Measurements from ENCODE around the gene CARD14.
"Not testable (repeated sequence)": the region's sequence is repeated elsewhere in the genome, so short reads cannot be mapped to it uniquely, and the experiment has no call there.

CARD14 gene

GRCh38 chr17:80229011-80229410, 59.2 kb downstream of the CARD14 start:
- no peak for DNase-seq

DNA sequence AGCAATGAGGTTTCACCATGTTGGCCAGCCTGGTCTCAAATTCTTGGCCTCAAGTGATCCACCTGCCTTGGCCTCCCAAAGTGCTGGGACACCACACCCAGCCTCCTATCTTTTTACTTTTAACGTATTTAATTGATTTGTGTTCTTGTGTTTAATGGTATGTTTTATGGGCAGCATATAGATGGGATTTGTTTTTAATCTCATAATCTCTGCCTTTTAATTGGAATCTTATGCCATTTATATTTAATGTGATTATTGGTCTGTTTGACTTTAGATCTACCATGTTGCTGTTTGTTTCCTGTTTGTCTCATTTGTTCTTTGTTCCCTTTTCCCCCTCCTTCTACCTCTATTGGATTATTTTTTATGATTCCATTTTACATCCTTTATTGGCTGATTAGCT, 62.6 kb downstream of the CARD14 start:
- DNase-seq = no peak

GRCh38 chr17:80233202-80233601, 63.4 kb downstream of the CARD14 start:
- no peak for DNase-seq

GRCh38 chr17:80236911-80237310, 67.1 kb downstream of the CARD14 start:
- no peak for DNase-seq

- no peak for DNase-seq
Observed at GRCh38 chr17:80237386-80237785, 67.6 kb downstream of the CARD14 start.

DNA sequence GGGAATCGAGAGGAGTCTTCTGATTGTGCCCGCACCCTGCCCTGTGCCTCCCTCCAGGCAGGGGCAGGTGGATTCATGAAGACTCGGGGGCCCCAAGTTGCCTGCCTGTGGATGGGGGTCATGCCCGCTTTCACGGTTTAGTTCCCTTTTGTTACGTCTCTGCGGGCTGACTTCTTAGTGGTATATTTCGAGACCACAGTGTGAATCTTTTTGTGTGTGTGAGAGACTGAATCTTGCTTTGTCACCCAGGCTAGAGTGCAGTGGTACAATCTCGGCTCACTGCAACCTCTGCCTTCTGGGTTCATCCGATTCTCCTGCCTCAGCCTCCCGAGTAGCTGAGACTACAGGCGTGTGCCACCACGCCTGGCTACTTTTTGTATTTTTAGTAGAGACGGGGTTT, 72.7 kb downstream of the CARD14 start:
- no peak for DNase-seq

- no peak for DNase-seq
Observed at GRCh38 chr17:80243526-80244433, 74.0 kb downstream of the CARD14 start.

DNA sequence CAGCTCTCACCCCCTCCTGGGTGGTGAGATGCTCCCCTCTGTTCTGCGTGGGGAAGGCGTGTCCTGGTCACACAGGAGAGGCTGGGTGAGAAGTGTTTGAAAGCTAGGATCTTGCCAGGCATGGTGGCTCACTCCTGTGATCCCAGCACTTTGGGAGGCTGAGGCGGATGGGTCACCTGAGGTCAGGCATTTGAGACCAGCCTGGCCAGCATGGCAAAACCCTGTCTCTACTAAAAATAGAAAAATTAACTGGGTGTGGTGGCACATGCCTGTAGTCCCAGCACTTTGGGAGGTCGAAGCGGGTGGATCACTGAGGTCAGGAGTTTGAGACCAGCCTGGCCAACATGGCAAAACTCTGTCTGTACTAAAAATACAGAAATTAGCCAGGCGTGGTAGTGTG, 74.6 kb downstream of the CARD14 start:
- not testable (repeated sequence) for DNase-seq

DNA sequence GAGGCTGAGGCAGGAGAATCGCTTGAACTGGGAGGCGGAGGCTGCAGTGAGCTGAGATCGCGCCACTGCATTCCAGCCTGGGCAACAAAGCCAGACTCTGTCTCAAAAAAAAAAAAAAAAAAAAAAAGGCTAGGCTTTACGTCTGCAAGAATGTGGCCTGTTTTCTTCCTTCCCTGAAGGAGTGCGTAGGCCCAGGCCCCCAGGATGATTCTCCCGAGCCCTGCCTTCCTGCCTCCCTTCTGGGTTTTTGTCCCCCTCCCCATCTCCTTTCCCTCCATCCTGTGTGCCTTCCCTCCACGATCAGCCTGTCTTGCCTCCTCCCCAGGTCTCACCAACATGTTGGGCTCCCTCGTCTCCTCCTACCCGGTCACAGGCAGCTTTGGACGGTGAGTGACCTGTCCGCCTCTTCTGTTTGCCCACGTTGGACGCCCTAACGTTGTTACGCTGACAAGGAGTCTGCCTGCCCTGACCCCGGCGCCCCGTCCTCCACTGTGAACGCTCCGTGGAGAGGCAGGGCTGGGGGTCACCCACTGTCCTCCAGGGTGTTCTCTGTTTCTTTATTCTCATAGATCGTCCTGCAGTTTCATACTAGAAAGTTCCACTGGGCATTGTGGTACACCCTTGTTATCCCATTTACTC, 75.2 kb downstream of the CARD14 start:
- no peak for DNase-seq

GRCh38 chr17:80245566-80246265, 75.9 kb downstream of the CARD14 start:
- no peak for DNase-seq

DNA sequence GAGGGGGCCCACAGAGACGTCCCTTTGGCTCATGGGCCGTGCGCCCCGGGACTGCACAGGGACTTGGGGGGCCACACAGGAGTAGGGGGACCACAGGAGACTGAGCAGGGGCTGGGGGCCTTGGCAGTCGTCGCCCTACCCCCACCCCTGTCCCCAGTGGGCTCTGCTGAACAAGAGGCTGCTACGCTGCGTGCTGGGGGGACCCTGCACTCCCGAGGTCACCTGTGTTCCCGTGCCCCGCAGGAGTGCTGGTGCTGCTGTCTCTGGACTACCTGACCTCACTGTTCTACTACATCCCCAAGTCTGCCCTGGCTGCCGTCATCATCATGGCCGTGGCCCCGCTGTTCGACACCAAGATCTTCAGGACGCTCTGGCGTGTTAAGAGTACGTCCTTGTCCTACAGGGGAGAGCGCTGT, 76.4 kb downstream of the CARD14 start:
- DNase-seq = no peak

GRCh38 chr17:80246726-80247125, 76.9 kb downstream of the CARD14 start:
- DNase-seq = no peak

- no peak for DNase-seq
Observed at GRCh38 chr17:80247561-80247960, 77.7 kb downstream of the CARD14 start.

GRCh38 chr17:80248001-80248893, 78.4 kb downstream of the CARD14 start:
- no peak for DNase-seq

- DNase-seq = no peak
Observed at GRCh38 chr17:80248894-80249710, 79.3 kb downstream of the CARD14 start.

DNA sequence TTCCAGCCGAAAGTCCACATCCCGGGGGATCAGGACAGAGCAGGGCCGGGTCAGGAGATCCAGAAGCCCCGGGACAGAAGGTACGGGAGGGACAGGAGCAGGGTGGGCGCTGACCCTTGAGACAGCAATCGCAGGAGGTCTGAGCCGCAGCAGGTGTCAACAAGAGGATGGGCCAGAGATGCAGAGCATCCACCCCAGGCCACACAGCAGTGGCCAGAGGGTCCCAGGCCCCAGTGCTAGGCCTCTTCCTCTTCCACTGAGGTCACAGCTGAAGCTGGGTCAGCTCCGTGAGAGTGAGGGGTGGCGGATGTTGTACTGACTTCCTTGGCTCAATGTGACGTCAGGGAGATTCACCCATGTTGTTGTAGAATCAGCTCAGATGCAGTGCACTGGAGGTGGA, 82.1 kb downstream of the CARD14 start:
- no peak for DNase-seq

DNA sequence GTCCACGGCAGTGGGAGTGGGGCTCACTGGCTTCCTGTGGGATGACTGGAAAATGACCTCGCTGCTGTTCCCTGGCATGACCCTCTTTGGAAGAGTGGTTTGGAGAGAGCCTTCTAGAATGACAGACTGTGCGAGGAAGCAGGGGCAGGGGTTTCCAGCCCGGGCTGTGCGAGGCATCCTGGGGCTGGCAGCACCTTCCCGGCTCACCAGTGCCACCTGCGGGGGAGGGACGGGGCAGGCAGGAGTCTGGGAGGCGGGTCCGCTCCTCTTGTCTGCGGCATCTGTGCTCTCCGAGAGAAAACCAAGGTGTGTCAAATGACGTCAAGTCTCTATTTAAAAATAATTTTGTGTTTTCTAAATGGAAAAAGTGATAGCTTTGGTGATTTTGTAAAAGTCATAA, 83.0 kb downstream of the CARD14 start:
- DNase-seq = peak; percentile 38 to 90 (median 74)

GRCh38 chr17:80253631-80254395, 84.0 kb downstream of the CARD14 start:
- no peak for DNase-seq

DNA sequence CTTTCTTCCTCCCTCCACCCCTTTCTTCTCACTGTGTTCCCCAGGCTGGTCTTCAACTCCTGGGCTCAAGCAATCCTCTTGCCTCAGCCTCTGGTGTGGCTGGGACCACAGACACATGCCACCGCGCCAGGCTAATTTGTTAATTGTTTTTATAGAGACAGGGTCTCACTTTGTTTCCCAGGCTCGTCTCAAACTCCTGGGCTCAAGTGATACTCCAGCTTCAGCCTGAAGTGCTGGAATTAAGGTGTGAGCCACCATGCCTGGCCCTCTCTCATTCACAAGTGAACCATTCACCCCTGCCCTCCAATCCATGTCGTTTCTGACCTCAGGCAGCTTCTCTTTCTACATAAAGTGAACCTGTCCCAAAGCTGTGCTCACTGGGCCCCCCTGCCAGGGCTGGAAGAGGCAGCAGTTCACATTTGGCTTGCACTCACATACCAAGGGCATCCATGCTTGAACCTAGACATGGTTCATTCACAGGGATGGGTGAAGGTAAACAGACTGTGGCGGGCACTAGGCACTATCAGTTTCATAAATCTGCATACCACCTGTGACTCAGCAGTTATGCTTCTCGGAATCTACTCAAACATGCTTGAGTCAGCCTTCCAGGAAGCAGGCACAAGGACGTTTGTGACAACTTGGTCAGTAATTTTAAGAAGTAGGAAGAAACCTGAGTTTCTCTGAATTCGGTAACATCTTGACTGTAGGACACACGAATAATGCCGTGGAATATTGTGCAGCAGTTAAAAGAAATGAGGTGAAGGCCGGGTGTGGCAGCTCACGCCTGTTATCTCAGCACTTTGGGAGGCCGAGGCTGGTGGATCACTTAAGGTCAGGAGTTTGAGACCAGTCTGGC, 84.8 kb downstream of the CARD14 start:
- no peak for DNase-seq

GRCh38 chr17:80256034-80256350, 86.2 kb downstream of the CARD14 start:
- DNase-seq = no peak

Measured in activated naive CD4-positive, alpha-beta T cell (primary cell).